ENCODE data around the gene FAM229B.
"Not testable (repeated sequence)": the region's sequence is repeated elsewhere in the genome, so short reads cannot be mapped to it uniquely, and the experiment has no call there.

Gene FAM229B

GRCh38 chr6:112085286-112086065 is 1.9 kb upstream of the FAM229B start:
- no peak overlapping the region for H2AFZ ChIP-seq
- TF ChIP-seq CTCF (IDR thresholded peaks at IDR 0.05), result no peak
- no peaks in the 10 kb centered on the region for H3K9me3 ChIP-seq (ENCODE audit: control insufficient read depth, low read length)
- no peak overlapping the region for H3K4me3 ChIP-seq (ENCODE audit: low read depth, low read length)
- H3K27ac ChIP-seq, result no peak overlapping the region
- H3K4me1 ChIP-seq, result no peaks in the 10 kb centered on the region
- no peak overlapping the region for H3K9ac ChIP-seq
- no peaks in the 10 kb centered on the region for H3K36me3 ChIP-seq (ENCODE audit: control insufficient read depth, insufficient read depth, low read length)
- no peaks in the 10 kb centered on the region for H3K79me2 ChIP-seq
- H3K27me3 ChIP-seq (ENCODE audit: control insufficient read depth, insufficient read depth, low read length), result no peaks in the 10 kb centered on the region
- no peak overlapping the region for H3K4me2 ChIP-seq (ENCODE audit: low read length)

- no peaks in the 10 kb centered on the region for H3K9me3 ChIP-seq (ENCODE audit: control insufficient read depth, low read length)
- H3K4me1 ChIP-seq, result no peaks in the 10 kb centered on the region
- peak overlapping the region; percentile 62 for H3K27ac ChIP-seq
- H3K27me3 ChIP-seq (ENCODE audit: control insufficient read depth, insufficient read depth, low read length), result no peaks in the 10 kb centered on the region
- TF ChIP-seq CTCF (IDR thresholded peaks at IDR 0.05), result no peak
- peak overlapping the region; percentile 84 for H3K4me3 ChIP-seq (ENCODE audit: low read depth, low read length)
- H3K4me2 ChIP-seq (ENCODE audit: low read length), result peak overlapping the region; percentile 62
- H2AFZ ChIP-seq, result peak overlapping the region; percentile 76
- no peaks in the 10 kb centered on the region for H3K79me2 ChIP-seq
- peak overlapping the region; percentile 69 for H3K9ac ChIP-seq
- no peaks in the 10 kb centered on the region for H3K36me3 ChIP-seq (ENCODE audit: control insufficient read depth, insufficient read depth, low read length)
Measured at GRCh38 chr6:112086744-112087135, 651 bp upstream of the FAM229B start.

DNA sequence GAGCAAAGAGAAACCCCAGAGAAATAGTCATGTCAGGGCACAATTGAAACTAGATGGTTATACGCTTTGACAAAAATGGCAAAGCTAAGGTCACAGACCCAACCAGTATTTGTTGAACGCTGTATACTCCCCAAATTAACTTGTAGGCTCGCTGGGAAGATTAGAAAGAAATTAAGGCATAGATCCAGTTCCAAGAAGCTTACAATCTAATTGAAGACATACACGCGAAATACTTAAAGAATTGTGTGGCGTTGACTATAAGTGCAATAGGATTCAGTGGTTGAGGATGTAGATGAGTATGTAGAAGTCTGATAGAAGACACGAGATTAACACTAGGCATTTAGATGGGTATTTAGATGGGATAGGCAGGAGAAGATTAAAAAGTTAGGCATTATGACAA is 525 bp downstream of the FAM229B start:
- H3K27me3 ChIP-seq (ENCODE audit: control insufficient read depth, insufficient read depth, low read length), result no peaks in the 10 kb centered on the region
- H3K4me3 ChIP-seq (ENCODE audit: low read depth, low read length), result peak overlapping the region; percentile 84
- TF ChIP-seq CTCF (IDR thresholded peaks at IDR 0.05), result no peak

DNA sequence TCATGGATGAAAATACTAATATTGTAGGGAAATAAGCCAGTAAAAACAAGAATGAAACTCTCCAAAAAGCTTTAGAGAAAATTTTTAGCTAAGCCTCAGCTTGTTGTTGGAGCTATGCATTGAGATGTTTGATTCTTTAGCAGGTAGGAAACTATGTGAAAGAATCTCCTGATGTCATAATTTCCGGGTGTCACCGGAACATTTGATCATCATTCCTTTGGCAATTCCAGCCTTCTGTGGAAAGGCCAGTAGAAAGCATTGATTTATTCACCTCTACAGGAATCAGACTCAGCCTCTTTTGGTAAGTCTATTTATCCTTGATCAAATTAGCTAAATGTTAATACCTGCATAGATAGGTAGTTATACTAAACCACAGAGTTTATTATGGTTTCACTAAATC is 9.5 kb downstream of the FAM229B start:
- no peak overlapping the region for H3K4me2 ChIP-seq (ENCODE audit: low read length)
- TF ChIP-seq CTCF (IDR thresholded peaks at IDR 0.05), result no peak
- no peaks in the 10 kb centered on the region for H3K27me3 ChIP-seq (ENCODE audit: control insufficient read depth, insufficient read depth, low read length)
- no peak overlapping the region for H3K27ac ChIP-seq
- peaks cover 6% of the 10 kb centered on the region for H3K4me1 ChIP-seq
- no peaks in the 10 kb centered on the region for H3K36me3 ChIP-seq (ENCODE audit: control insufficient read depth, insufficient read depth, low read length)
- no peak overlapping the region for H2AFZ ChIP-seq
- H3K9ac ChIP-seq, result no peak overlapping the region
- no peaks in the 10 kb centered on the region for H3K79me2 ChIP-seq
- no peak overlapping the region for H3K4me3 ChIP-seq (ENCODE audit: low read depth, low read length)
- no peaks in the 10 kb centered on the region for H3K9me3 ChIP-seq (ENCODE audit: control insufficient read depth, low read length)

More for the DNA sequence above, 525 bp downstream of the FAM229B start:
- Histone ChIP-seq H3K4me1 (no peaks in the 10 kb centered on the region), H3K27ac (peak overlapping the region; percentile 62), H3K36me3 (ENCODE audit: control insufficient read depth, insufficient read depth, low read length) (no peaks in the 10 kb centered on the region), H2AFZ (peak overlapping the region; percentile 76), H3K79me2 (no peaks in the 10 kb centered on the region), H3K4me2 (ENCODE audit: low read length) (peak overlapping the region; percentile 90), H3K9ac (no peak overlapping the region), H3K9me3 (ENCODE audit: control insufficient read depth, low read length) (no peaks in the 10 kb centered on the region)

GRCh38 chr6:112100561-112100960 is 13.2 kb downstream of the FAM229B start:
- Histone ChIP-seq H3K9me3 (ENCODE audit: control insufficient read depth, low read length) (peaks cover 4% of the 10 kb centered on the region), H3K36me3 (ENCODE audit: control insufficient read depth, insufficient read depth, low read length) (no peaks in the 10 kb centered on the region), H3K4me1 (peaks cover 6% of the 10 kb centered on the region), H2AFZ (no peak overlapping the region), H3K27me3 (ENCODE audit: control insufficient read depth, insufficient read depth, low read length) (no peaks in the 10 kb centered on the region), H3K4me2 (ENCODE audit: low read length) (no peak overlapping the region), H3K9ac (no peak overlapping the region), H3K4me3 (ENCODE audit: low read depth, low read length) (no peak overlapping the region), H3K27ac (no peak overlapping the region), H3K79me2 (no peaks in the 10 kb centered on the region)
- TF ChIP-seq CTCF (IDR thresholded peaks at IDR 0.05), result no peak

DNA sequence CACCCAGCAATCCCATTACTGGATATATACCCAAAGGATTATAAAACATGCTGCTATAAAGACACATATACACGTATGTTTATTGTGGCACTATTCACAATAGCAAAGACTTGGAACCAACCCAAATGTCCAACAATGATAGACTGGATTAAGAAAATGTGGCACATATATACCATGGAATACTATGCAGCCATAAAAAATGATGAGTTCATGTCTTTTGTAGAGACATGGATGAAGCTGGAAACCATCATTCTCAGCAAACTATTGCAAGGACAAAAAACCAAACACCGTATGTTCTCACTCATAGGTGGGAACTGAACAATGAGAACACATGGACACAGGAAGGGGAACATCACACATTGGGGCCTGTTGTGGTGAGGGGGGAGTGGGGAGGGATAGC is 18.6 kb downstream of the FAM229B start:
- not testable (repeated sequence) for H3K4me1 ChIP-seq; H3K9ac ChIP-seq; H3K79me2 ChIP-seq; H3K9me3 ChIP-seq (ENCODE audit: control insufficient read depth, low read length); H3K4me3 ChIP-seq (ENCODE audit: low read depth, low read length); H3K27me3 ChIP-seq (ENCODE audit: control insufficient read depth, insufficient read depth, low read length); H3K36me3 ChIP-seq (ENCODE audit: control insufficient read depth, insufficient read depth, low read length); H3K27ac ChIP-seq; H3K4me2 ChIP-seq (ENCODE audit: low read length); H2AFZ ChIP-seq

Data from parathyroid adenoma (tissue), 2 donors.